HEK293 (cell line): ENCODE measurements around the gene RPL27.
A peak's percentile ranks its signal among the peaks of the same experiment; 100 is the strongest.

Experiments
- KLF1 ChIP-seq: fragments of 450-650 bp; formaldehyde crosslinking; IDR thresholded peaks from 2 replicates; pipeline ENCODE4 v1.5.1; 2016; ENCODE audit warnings: missing biosample characterization, missing genetic modification characterization
- KLF16 ChIP-seq: fragments of 450-650 bp; formaldehyde crosslinking; IDR thresholded peaks from 2 replicates; pipeline ENCODE4 v1.5.1; 2017; ENCODE audit warnings: missing biosample characterization, missing genetic modification characterization
- ZNF114 ChIP-seq: fragments of 450-650 bp; formaldehyde crosslinking; IDR thresholded peaks from 2 replicates; pipeline ENCODE4 v1.5.0; 2017; ENCODE audit warnings: missing biosample characterization, missing genetic modification characterization
- ZNF132 ChIP-seq: fragments of 450-650 bp; formaldehyde crosslinking; IDR thresholded peaks from 2 replicates; pipeline ENCODE4 v1.5.1; 2017; ENCODE audit warnings: missing biosample characterization, missing genetic modification characterization, borderline replicate concordance
- ZNF138 ChIP-seq: fragments of 450-650 bp; formaldehyde crosslinking; IDR thresholded peaks from 2 replicates; pipeline ENCODE4 v1.5.1; 2016; ENCODE audit warnings: missing biosample characterization, missing genetic modification characterization, borderline replicate concordance
- ZNF16 ChIP-seq: fragments of 450-650 bp; formaldehyde crosslinking; IDR thresholded peaks from 2 replicates; pipeline ENCODE4 v1.5.1; 2016; ENCODE audit warnings: low read depth, missing biosample characterization, missing genetic modification characterization
- ZNF2 ChIP-seq: fragments of 450-650 bp; formaldehyde crosslinking; IDR thresholded peaks from 2 replicates; pipeline ENCODE4 v1.5.1; 2016; ENCODE audit warnings: missing biosample characterization, missing genetic modification characterization
- ZNF221 ChIP-seq: fragments of 450-650 bp; formaldehyde crosslinking; IDR thresholded peaks from 2 replicates; pipeline ENCODE4 v1.5.1; 2017; ENCODE audit warnings: missing biosample characterization, missing genetic modification characterization, borderline replicate concordance
- ZNF239 ChIP-seq: fragments of 450-650 bp; formaldehyde crosslinking; IDR thresholded peaks from 2 replicates; pipeline ENCODE4 v1.5.1; 2016; ENCODE audit warnings: missing biosample characterization, missing genetic modification characterization
- ZNF266 ChIP-seq: fragments of 450-650 bp; formaldehyde crosslinking; IDR thresholded peaks from 2 replicates; pipeline ENCODE4 v1.5.1; 2016; ENCODE audit warnings: missing biosample characterization, missing genetic modification characterization, low read depth
- ZNF311 ChIP-seq: fragments of 450-650 bp; formaldehyde crosslinking; IDR thresholded peaks from 2 replicates; pipeline ENCODE4 v1.5.1; 2017; ENCODE audit warnings: missing biosample characterization, missing genetic modification characterization, borderline replicate concordance
- ZNF324 ChIP-seq: fragments of 450-650 bp; formaldehyde crosslinking; IDR thresholded peaks from 2 replicates; pipeline ENCODE4 v1.5.1; 2016; ENCODE audit warnings: missing biosample characterization, missing genetic modification characterization
- ZNF350 ChIP-seq: fragments of 450-650 bp; formaldehyde crosslinking; IDR thresholded peaks from 2 replicates; pipeline ENCODE4 v1.5.0; 2017; ENCODE audit warnings: missing biosample characterization, mild to moderate bottlenecking, missing genetic modification characterization
- ZNF394 ChIP-seq: fragments of 450-650 bp; formaldehyde crosslinking; IDR thresholded peaks from 2 replicates; pipeline ENCODE4 v1.5.1; 2016; ENCODE audit warnings: missing biosample characterization, missing genetic modification characterization, mild to moderate bottlenecking, moderate library complexity, borderline replicate concordance
- ZNF426 ChIP-seq: fragments of 450-650 bp; formaldehyde crosslinking; IDR thresholded peaks from 2 replicates; pipeline ENCODE4 v1.5.1; 2017; ENCODE audit warnings: missing biosample characterization, missing genetic modification characterization, mild to moderate bottlenecking, inconsistent platforms, moderate library complexity
- ZNF48 ChIP-seq: fragments of 450-650 bp; formaldehyde crosslinking; IDR thresholded peaks from 2 replicates; pipeline ENCODE4 v1.5.1; 2016; ENCODE audit warnings: missing biosample characterization, missing genetic modification characterization
- ZNF501 ChIP-seq: fragments of 450-650 bp; formaldehyde crosslinking; IDR thresholded peaks from 2 replicates; pipeline ENCODE4 v1.5.1; 2016; ENCODE audit warnings: missing biosample characterization, missing genetic modification characterization
- ZNF571 ChIP-seq: fragments of 450-650 bp; formaldehyde crosslinking; IDR thresholded peaks from 2 replicates; pipeline ENCODE4 v1.5.0; 2017; ENCODE audit warnings: missing biosample characterization, missing genetic modification characterization
- ZNF629 ChIP-seq: fragments of 450-650 bp; formaldehyde crosslinking; IDR thresholded peaks from 2 replicates; pipeline ENCODE4 v1.5.1; 2017; ENCODE audit warnings: missing biosample characterization, missing genetic modification characterization
- ZNF658 ChIP-seq: fragments of 450-650 bp; formaldehyde crosslinking; IDR thresholded peaks from 2 replicates; pipeline ENCODE4; 2016; ENCODE audit warnings: missing biosample characterization, missing genetic modification characterization
- ZNF660 ChIP-seq: fragments of 450-650 bp; IDR thresholded peaks from 2 replicates; pipeline ENCODE4 v1.5.1; 2018; ENCODE audit warnings: missing biosample characterization, mild to moderate bottlenecking, missing genetic modification characterization
- ZNF677 ChIP-seq: fragments of 450-650 bp; IDR thresholded peaks from 2 replicates; pipeline ENCODE4 v1.5.0; 2018; ENCODE audit warnings: missing biosample characterization, mild to moderate bottlenecking, missing genetic modification characterization, moderate library complexity
- ZNF701 ChIP-seq: fragments of 450-650 bp; formaldehyde crosslinking; IDR thresholded peaks from 2 replicates; pipeline ENCODE4 v1.5.1; 2016; ENCODE audit warnings: missing biosample characterization, missing genetic modification characterization
- ZNF76 ChIP-seq: fragments of 450-650 bp; formaldehyde crosslinking; IDR thresholded peaks from 2 replicates; pipeline ENCODE4; 2016; ENCODE audit warnings: low read depth, missing biosample characterization, missing genetic modification characterization, borderline replicate concordance
- ZNF843 ChIP-seq: fragments of 450-650 bp; formaldehyde crosslinking; IDR thresholded peaks from 2 replicates; pipeline ENCODE4 v1.5.1; 2016; ENCODE audit warnings: missing biosample characterization, missing genetic modification characterization
- ZSCAN23 ChIP-seq: fragments of 450-650 bp; formaldehyde crosslinking; IDR thresholded peaks from 2 replicates; pipeline ENCODE4 v1.5.1; 2016; ENCODE audit warnings: missing biosample characterization, missing genetic modification characterization
- TF ChIP-seq, protein P1 (sequence below): fragments of 450-650 bp; formaldehyde crosslinking; IDR thresholded peaks from 2 replicates; pipeline ENCODE4 v1.5.1; 2016; ENCODE audit warnings: missing biosample characterization, missing genetic modification characterization
- TF ChIP-seq, protein P2 (sequence below): fragments of 450-650 bp; formaldehyde crosslinking; IDR thresholded peaks from 2 replicates; pipeline ENCODE4 v1.5.1; 2016; ENCODE audit warnings: missing biosample characterization, missing genetic modification characterization, borderline replicate concordance
- TF ChIP-seq, protein P3 (sequence below): fragments of 450-650 bp; formaldehyde crosslinking; IDR thresholded peaks from 2 replicates; pipeline ENCODE4 v1.5.1; 2017; ENCODE audit warnings: missing biosample characterization, missing genetic modification characterization
- TF ChIP-seq, protein P4 (sequence below): fragments of 450-650 bp; formaldehyde crosslinking; IDR thresholded peaks from 2 replicates; pipeline ENCODE4 v1.5.1; 2016; ENCODE audit warnings: missing biosample characterization, missing genetic modification characterization

Gene RPL27

DNA sequence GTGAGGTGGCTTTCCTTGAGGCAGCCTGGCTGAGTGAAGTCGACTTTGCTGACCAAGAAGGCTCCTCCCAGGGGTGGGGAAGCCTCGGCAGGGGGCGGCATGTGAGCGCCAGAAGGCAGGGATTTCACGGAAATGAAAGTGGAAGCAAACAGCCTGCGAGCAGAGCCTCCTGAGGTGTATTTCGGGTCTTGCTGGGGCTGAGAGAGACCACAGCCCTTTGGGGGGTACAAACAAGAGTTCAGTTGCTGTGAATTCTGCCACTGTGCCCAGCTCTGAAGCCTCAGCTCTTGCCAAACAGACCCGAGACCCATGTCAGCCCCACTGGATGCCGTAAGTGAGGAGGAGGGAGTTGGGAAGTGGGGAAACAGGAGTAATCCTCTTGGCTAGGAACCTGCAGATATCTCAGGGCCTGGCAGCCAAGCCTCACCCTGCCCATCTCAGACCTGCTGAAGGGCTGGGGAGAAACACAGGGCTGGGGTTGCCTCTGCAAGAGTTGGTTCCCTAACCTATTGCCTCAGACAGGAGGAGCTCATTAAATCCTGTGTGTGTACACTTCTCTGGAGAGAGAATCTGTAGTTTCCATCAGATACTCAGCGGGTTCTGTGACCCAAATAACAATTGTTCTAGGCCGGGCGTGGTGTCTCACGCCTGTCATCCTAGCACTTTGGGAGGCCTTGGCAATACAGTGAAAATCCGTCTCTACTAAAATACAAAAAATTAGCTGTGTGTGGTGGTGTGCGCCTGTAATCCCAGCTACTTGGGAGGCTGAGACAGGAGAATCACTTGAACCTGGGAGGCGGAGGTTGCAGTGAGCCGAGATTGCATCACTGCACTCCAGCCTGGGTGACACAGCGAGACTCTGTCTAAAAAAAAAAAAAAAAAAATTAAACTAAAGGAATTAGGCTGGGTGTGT is 8.7 kb downstream of the RPL27 start, which contains the start of gene IFI35 (continued):
- TF ChIP-seq ZNF426 (tag by site-specific recombination) (no peak), ZNF843 (tag by site-specific recombination) (no peak), ZNF324 (tag by site-specific recombination) (0 out of 2 replicates have a peak, but pooled peaks have one; percentile 31), ZNF76 (tag by site-specific recombination) (no peak), ZNF2 (tag by site-specific recombination) (no peak), ZNF132 (tag by site-specific recombination) (no peak), ZNF350 (tag by site-specific recombination) (no peak), ZNF658 (tag by site-specific recombination) (no peak), ZNF571 (tag by site-specific recombination) (no peak), ZNF114 (tag by site-specific recombination) (no peak), ZNF239 (no peak), KLF1 (peak; percentile 34; the same call in 1 of the 2 replicates), ZNF221 (tag by site-specific recombination) (no peak), ZNF48 (tag by site-specific recombination) (no peak), ZNF677 (tag by site-specific recombination) (no peak), ZNF501 (tag by site-specific recombination) (0 out of 2 replicates have a peak, but pooled peaks have one; percentile 26), ZNF629 (tag by site-specific recombination) (no peak), ZNF701 (tag by site-specific recombination) (no peak), ZNF16 (tag by site-specific recombination) (no peak), ZNF266 (tag by site-specific recombination) (no peak), ZNF138 (no peak), ZNF660 (tag by site-specific recombination) (no peak), ZNF394 (tag by site-specific recombination) (no peak), ZNF311 (tag by site-specific recombination) (no peak), KLF16 (no peak), ZSCAN23 (no peak)
- TF ChIP-seq, protein P1, sequence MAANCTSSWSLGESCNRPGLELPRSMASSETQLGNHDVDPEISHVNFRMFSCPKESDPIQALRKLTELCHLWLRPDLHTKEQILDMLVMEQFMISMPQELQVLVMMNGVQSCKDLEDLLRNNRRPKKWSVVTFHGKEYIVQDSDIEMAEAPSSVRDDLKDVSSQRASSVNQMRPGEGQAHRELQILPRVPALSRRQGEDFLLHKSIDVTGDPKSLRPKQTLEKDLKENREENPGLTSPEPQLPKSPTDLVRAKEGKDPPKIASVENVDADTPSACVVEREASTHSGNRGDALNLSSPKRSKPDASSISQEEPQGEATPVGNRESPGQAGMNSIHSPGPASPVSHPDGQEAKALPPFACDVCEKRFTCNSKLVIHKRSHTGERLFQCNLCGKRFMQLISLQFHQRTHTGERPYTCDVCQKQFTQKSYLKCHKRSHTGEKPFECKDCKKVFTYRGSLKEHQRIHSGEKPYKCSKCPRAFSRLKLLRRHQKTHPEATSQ (tag by site-specific recombination), result no peak
- TF ChIP-seq, protein P2, sequence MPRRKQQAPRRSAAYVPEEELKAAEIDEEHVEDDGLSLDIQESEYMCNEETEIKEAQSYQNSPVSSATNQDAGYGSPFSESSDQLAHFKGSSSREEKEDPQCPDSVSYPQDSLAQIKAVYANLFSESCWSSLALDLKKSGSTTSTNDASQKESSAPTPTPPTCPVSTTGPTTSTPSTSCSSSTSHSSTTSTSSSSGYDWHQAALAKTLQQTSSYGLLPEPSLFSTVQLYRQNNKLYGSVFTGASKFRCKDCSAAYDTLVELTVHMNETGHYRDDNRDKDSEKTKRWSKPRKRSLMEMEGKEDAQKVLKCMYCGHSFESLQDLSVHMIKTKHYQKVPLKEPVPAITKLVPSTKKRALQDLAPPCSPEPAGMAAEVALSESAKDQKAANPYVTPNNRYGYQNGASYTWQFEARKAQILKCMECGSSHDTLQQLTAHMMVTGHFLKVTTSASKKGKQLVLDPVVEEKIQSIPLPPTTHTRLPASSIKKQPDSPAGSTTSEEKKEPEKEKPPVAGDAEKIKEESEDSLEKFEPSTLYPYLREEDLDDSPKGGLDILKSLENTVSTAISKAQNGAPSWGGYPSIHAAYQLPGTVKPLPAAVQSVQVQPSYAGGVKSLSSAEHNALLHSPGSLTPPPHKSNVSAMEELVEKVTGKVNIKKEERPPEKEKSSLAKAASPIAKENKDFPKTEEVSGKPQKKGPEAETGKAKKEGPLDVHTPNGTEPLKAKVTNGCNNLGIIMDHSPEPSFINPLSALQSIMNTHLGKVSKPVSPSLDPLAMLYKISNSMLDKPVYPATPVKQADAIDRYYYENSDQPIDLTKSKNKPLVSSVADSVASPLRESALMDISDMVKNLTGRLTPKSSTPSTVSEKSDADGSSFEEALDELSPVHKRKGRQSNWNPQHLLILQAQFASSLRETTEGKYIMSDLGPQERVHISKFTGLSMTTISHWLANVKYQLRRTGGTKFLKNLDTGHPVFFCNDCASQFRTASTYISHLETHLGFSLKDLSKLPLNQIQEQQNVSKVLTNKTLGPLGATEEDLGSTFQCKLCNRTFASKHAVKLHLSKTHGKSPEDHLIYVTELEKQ (tag by site-specific recombination), result no peak
- TF ChIP-seq, protein P3, sequence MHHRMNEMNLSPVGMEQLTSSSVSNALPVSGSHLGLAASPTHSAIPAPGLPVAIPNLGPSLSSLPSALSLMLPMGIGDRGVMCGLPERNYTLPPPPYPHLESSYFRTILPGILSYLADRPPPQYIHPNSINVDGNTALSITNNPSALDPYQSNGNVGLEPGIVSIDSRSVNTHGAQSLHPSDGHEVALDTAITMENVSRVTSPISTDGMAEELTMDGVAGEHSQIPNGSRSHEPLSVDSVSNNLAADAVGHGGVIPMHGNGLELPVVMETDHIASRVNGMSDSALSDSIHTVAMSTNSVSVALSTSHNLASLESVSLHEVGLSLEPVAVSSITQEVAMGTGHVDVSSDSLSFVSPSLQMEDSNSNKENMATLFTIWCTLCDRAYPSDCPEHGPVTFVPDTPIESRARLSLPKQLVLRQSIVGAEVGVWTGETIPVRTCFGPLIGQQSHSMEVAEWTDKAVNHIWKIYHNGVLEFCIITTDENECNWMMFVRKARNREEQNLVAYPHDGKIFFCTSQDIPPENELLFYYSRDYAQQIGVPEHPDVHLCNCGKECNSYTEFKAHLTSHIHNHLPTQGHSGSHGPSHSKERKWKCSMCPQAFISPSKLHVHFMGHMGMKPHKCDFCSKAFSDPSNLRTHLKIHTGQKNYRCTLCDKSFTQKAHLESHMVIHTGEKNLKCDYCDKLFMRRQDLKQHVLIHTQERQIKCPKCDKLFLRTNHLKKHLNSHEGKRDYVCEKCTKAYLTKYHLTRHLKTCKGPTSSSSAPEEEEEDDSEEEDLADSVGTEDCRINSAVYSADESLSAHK (tag by site-specific recombination), result 0 out of 2 replicates have a peak, but pooled peaks have one; percentile 9
- TF ChIP-seq, protein P4, sequence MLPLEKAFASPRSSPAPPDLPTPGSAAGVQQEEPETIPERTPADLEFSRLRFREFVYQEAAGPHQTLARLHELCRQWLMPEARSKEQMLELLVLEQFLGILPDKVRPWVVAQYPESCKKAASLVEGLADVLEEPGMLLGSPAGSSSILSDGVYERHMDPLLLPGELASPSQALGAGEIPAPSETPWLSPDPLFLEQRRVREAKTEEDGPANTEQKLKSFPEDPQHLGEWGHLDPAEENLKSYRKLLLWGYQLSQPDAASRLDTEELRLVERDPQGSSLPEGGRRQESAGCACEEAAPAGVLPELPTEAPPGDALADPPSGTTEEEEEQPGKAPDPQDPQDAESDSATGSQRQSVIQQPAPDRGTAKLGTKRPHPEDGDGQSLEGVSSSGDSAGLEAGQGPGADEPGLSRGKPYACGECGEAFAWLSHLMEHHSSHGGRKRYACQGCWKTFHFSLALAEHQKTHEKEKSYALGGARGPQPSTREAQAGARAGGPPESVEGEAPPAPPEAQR (tag by site-specific recombination), result no peak
